DMS53 treated with DMSO at 0.1 percent for 48 hours (cell line): ENCODE data around the gene NMUR1.

Source experiments
- DNase-seq: peaks from one replicate; lab custom pipeline; 2025; ENCODE audit not compliant: unreplicated experiment; lab: John Stamatoyannopoulos, UW

Gene NMUR1

DNA sequence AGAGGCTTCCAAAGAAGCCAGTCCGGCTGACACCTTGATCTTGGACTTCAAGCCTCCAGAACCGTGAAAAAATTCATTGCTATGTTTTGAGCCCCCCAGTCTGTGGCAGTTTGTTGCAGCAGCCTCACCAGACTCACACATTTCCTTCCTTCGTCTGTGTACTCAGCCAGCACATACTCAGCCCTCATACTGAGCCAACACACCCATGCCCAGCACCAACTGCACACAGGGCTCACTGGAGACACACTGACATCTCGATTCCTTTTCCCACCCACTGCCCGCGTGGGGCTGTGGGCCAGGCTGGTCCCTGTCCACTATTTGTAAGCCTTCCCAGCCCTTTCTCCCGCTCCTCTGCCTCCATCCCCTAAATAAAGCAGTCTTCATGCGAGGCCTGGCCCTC is 24.1 kb upstream of the NMUR1 start:
- no peak for DNase-seq

- DNase-seq, result no peak
These were observed 22.5 kb upstream of the NMUR1 start for GRCh38 chr2:231552752-231553151.

GRCh38 chr2:231549446-231550239 is 19.4 kb upstream of the NMUR1 start:
- DNase-seq, result no peak

DNA sequence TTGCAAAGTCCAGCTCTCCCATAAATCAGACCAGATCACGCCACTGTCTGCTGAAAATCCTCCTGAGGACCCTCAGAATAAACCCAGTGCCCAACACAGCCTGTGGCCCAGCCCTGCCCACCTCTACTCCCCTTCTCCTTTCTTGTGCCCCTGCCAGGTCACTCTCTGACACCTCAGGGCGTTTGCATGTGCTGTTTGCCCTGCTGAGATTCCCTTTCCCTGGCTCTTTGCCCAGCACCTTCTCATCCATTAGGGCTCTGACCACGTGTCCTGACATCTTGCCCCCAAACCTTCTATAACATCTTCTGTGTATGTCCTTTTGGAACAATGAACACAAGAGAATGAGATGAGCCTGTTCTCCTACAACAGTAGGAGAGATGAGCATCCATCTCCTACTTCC is 18.5 kb upstream of the NMUR1 start:
- DNase-seq, result no peak

GRCh38 chr2:231547315-231548110 is 17.3 kb upstream of the NMUR1 start:
- DNase-seq, result no peak

- no peak for DNase-seq
These were observed 15.9 kb upstream of the NMUR1 start for GRCh38 chr2:231546014-231546715.

GRCh38 chr2:231545105-231545902 is 15.1 kb upstream of the NMUR1 start:
- DNase-seq, result no peak

GRCh38 chr2:231542136-231542535 is 11.9 kb upstream of the NMUR1 start:
- DNase-seq, result no peak

GRCh38 chr2:231541645-231542044 is 11.4 kb upstream of the NMUR1 start:
- no peak for DNase-seq

- DNase-seq, result no peak
These were observed 9.7 kb upstream of the NMUR1 start for GRCh38 chr2:231539991-231540390.

DNA sequence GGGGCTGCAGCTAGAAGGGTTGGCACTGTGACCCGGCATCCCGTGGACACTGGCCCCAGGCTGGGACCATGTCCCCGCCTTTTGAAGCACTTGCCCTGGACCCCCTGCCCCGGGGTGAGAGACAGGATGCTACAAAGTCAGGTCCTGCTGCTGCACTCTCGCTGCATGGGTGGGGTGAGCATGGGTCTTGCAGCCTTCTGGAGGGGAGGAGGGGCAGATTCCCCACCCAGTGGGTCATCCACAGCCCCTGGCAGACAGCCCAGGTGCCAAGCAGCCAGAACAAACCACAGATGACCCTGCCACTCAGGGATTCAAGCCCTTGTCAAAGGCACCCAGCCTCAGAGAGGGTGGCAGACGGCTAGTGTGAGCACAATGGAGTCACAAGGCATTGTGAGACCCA is 5.7 kb upstream of the NMUR1 start:
- DNase-seq, result no peak

DNA sequence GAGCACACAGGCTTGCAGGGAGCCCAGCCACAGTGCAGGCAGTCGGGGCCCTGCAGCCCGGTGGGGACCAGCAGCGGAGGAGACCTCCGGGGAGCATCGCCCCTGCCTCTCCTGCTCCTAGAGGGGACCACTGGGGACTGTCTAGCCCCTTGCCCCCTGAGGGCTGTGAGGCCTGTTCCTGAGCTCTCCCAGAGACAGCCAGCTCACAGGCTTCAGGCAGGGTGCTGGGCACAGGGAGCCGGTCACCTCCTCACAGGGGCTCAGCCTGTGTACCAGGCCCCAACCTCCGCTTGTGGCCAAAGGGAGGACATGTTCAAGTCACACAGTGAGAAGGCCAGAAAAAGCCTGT is 3.5 kb upstream of the NMUR1 start:
- DNase-seq, result no peak

GRCh38 chr2:231533086-231533776 is 3.0 kb upstream of the NMUR1 start:
- no peak for DNase-seq

DNA sequence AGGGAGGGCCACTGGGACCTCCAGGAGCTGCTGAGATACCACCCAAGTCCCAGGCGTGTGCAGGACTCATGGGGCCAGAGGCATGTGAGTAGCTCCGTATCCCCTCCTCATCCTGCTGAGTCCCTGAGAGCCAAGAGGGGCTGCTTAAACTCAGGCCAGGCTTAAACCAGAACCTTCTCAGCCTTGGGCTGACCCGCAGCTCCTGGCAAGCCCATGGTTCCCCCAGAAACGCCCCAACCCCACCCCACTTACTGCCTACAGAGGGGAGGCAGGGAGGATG is 2.5 kb upstream of the NMUR1 start:
- DNase-seq, result no peak

DNA sequence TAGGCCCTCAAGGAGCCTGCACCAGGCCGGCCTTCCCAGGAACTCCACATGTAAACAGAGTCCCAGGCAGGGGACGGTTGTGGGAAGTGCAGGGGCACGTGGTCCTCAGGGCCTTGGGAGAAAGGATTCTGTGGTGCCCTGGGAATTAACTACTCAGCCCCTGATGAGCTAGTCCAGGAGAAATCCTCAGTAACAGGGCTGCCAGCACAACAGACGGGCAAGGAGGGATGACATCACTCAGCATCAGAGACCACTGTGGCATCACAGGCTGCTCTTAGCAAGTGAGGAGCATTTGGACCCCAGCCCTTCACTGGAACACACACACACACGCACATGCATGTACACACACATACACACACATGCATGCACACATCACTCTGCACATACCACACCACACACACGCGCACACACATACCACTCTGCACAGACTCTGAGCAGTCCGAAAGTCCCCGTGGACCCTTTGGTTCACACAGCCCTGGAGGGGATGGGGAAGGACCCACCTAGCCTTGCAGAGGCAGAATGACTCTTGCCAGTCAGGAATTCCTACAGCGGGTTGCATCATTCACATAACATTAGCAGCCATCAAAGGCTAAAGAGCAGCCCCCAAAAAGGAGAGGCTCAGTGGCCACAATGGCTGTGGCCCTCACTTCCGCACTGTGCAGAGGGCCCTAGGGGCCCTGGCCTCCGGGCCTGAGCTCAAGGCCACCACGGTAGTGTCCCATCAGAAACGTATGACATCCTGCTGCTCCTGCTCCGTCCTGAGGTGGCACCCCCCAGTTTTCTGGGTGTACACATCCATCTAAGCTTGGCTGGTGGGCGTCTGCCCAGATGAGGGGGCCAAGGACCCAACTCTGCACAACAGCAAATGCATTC is 1.9 kb upstream of the NMUR1 start:
- DNase-seq, result no peak

- no peak for DNase-seq
These were observed 1.2 kb upstream of the NMUR1 start for GRCh38 chr2:231531466-231531865.

GRCh38 chr2:231528636-231529030 is 1.6 kb downstream of the NMUR1 start:
- no peak for DNase-seq

DNA sequence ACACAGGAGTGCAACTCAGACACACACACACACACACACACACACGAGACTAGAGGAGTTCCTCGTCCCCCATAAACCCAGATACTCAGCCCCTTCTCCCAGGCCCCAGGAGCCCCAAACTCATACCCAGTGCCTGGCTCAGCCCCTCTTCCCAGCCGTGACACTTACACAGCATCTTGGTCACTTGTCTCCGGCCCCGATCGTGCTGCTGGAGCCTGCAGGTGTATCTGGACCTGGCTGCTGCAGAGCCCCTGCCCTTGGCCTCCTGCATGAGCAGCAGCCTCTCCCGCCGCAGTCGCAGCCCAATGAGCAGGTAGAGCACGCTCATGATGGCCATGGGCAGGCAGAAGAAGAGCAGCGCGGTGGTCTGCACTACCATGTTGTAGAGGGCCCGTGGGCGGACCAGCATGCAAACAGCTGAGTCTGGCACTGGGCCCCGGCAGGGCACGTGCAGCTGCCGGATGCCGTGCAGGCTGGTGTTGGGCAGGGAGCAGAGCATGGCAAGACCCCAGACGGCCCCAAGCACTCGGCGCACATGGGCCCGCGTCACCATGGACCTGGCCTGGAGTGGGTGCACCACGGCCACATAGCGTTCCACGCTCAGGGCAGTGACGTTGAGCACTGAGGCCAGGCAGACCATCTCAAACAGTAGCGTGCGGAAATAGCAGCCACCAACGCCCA is 2.1 kb downstream of the NMUR1 start:
- DNase-seq, result no peak

DNA sequence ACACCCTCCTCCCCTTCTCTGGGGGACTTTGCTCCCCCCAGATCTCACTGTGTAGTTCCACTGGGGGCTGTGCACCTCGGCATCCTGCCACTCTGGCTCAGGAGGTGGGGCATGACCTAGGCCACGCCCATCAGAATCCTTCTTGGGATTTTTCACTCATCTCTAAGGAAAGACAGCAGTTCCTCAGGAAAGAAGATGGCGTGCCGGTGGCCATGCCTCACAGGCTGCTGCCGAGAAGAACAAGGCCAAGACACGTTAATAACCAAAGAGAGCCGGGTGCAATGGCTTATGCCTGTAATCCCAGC is 3.2 kb downstream of the NMUR1 start:
- DNase-seq, result no peak
